ENCODE results near the gene MEGF10.
"Not testable (repeated sequence)": the region's sequence is repeated elsewhere in the genome, so short reads cannot be mapped to it uniquely, and the experiment has no call there.

The MEGF10 gene

GRCh38 chr5:127298036-127298429 is 7.4 kb downstream of the MEGF10 start:
- DNase-seq (ENCODE audit: low spot score): no peak

- peak; percentile 24 for DNase-seq (ENCODE audit: low spot score)
Measured at GRCh38 chr5:127298656-127299055, 8.1 kb downstream of the MEGF10 start.

GRCh38 chr5:127299678-127300077 is 9.1 kb downstream of the MEGF10 start:
- no peak for DNase-seq (ENCODE audit: low spot score)

GRCh38 chr5:127302509-127302908 is 11.9 kb downstream of the MEGF10 start:
- DNase-seq (ENCODE audit: low spot score): no peak

- no peak for DNase-seq (ENCODE audit: low spot score)
Measured at GRCh38 chr5:127303404-127303803, 12.8 kb downstream of the MEGF10 start.

- no peak for DNase-seq (ENCODE audit: low spot score)
Measured at GRCh38 chr5:127305493-127305892, 14.9 kb downstream of the MEGF10 start.

GRCh38 chr5:127306036-127306435 is 15.4 kb downstream of the MEGF10 start:
- no peak for DNase-seq (ENCODE audit: low spot score)

GRCh38 chr5:127306647-127307046 is 16.1 kb downstream of the MEGF10 start:
- DNase-seq (ENCODE audit: low spot score): no peak

GRCh38 chr5:127307868-127308267 is 17.3 kb downstream of the MEGF10 start:
- DNase-seq (ENCODE audit: low spot score): no peak

GRCh38 chr5:127308325-127308724 is 17.7 kb downstream of the MEGF10 start:
- not testable (repeated sequence) for DNase-seq (ENCODE audit: low spot score)

- no peak for DNase-seq (ENCODE audit: low spot score)
Measured at GRCh38 chr5:127308945-127309344, 18.3 kb downstream of the MEGF10 start.

- DNase-seq (ENCODE audit: low spot score): no peak
Measured at GRCh38 chr5:127311349-127311748, 20.8 kb downstream of the MEGF10 start.

- no peak for DNase-seq (ENCODE audit: low spot score)
Measured at GRCh38 chr5:127311781-127312525, 21.4 kb downstream of the MEGF10 start.

- no peak for DNase-seq (ENCODE audit: low spot score)
Measured at GRCh38 chr5:127313379-127313778, 22.8 kb downstream of the MEGF10 start.

GRCh38 chr5:127313847-127314473 is 23.4 kb downstream of the MEGF10 start:
- peak; percentile 45 for DNase-seq (ENCODE audit: low spot score)

GRCh38 chr5:127316011-127316410 is 25.4 kb downstream of the MEGF10 start:
- DNase-seq (ENCODE audit: low spot score): no peak

GRCh38 chr5:127317385-127317784 is 26.8 kb downstream of the MEGF10 start:
- DNase-seq (ENCODE audit: low spot score): not testable (repeated sequence)

- peak; percentile 75 for DNase-seq (ENCODE audit: low spot score)
Measured at GRCh38 chr5:127320032-127320965, 29.7 kb downstream of the MEGF10 start.

- no peak for DNase-seq (ENCODE audit: low spot score)
Measured at GRCh38 chr5:127321465-127321864, 30.9 kb downstream of the MEGF10 start.

GRCh38 chr5:127322403-127322802 is 31.8 kb downstream of the MEGF10 start:
- no peak for DNase-seq (ENCODE audit: low spot score)

GRCh38 chr5:127324756-127325155 is 34.2 kb downstream of the MEGF10 start:
- no peak for DNase-seq (ENCODE audit: low spot score)

- DNase-seq (ENCODE audit: low spot score): no peak
Measured at GRCh38 chr5:127326431-127326830, 35.8 kb downstream of the MEGF10 start.

Data from COLO829 (cell line).